Measurements from ENCODE around the gene RHOC.

DNA sequence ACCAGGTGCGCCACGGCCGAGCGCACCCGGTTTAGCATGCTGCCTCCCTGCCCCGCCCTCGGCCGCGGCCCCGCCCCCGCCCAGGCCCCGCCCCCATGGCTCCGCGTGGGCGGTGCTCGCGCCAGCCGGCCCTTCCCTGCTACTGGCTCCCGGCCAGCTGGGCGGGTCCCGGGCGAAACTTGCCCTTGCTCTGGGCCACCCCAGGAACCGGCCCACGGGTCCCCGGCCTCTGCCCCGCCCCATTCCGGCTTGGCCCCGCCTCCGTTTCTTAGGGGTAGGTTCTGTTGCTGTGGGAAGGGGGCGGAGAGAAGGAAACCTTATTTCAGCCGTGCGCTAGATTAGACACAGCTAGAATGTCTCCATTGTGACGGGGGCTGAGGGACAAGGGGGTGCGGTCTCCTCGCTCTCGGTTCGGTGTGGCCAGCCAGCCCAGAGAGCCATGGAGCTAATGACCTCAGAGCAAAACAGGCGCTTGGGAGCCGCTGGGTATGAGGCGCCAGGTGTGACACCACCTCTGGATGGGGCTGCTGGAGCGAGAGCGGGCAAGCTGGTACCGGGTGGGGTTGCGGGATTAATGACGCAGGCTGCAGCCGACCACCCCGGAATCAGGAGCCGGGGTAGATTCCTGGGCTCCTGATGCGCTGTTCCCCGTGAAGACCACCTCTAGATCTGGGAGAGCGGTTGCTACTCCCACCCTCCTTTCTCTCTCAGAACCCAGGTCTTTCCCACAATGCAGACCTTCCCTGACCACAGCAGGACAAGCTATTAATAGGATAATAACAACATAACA is 8.5 kb upstream of the RHOC start, which contains the start of gene PPM1J:
- TF ChIP-seq CTCF (IDR thresholded peaks at IDR 0.05) (no peak), POLR2AphosphoS5 (IDR thresholded peaks at IDR 0.05) (peak in 2 of 3 donors; percentile 68 to 78)
